GM19463 (cell line): ENCODE measurements around the gene DEPDC7.

Experiments
- ATAC-seq: cut with Tn5 transposase; IDR thresholded peaks from one replicate; pipeline ENCODE4 v1.9.1; 2021; ENCODE audit warnings: mild to moderate bottlenecking, moderate library complexity; ENCODE audit not compliant: unreplicated experiment

DEPDC7 gene

GRCh38 chr11:33059331-33060007 is 43.8 kb downstream of the DEPDC7 start:
- ATAC-seq: no peak

- ATAC-seq: no peak
These were observed 44.6 kb downstream of the DEPDC7 start for GRCh38 chr11:33060271-33060670.

- no peak for ATAC-seq
These were observed 46.5 kb downstream of the DEPDC7 start for GRCh38 chr11:33062137-33062536.

GRCh38 chr11:33063326-33063881 is 47.7 kb downstream of the DEPDC7 start:
- peak; percentile 49 for ATAC-seq

GRCh38 chr11:33064033-33064825 is 48.6 kb downstream of the DEPDC7 start:
- no peak for ATAC-seq

- no peak for ATAC-seq
These were observed 49.2 kb downstream of the DEPDC7 start for GRCh38 chr11:33064866-33065265.

GRCh38 chr11:33065445-33066178 is 49.9 kb downstream of the DEPDC7 start:
- no peak for ATAC-seq

GRCh38 chr11:33067294-33067693 is 51.6 kb downstream of the DEPDC7 start:
- no peak for ATAC-seq

GRCh38 chr11:33068611-33069340 is 53.1 kb downstream of the DEPDC7 start:
- no peak for ATAC-seq

GRCh38 chr11:33072465-33072864 is 56.8 kb downstream of the DEPDC7 start:
- no peak for ATAC-seq
